HCT116 (cell line): ENCODE measurements around the gene CORT. TPM values are rescaled to one million over a fixed set of nuclear protein-coding genes. Genes with fewer than 3 reads are reported as not detected.

Source experiments
- ATF3 ChIP-seq: IDR thresholded peaks from 2 replicates; pipeline ENCODE4 v1.6.1; 2012
- CEBPB ChIP-seq: IDR thresholded peaks from 2 replicates; pipeline ENCODE4 v1.6.1; 2012; ENCODE audit warnings: low read depth
- ELF1 ChIP-seq: IDR thresholded peaks from 2 replicates; pipeline ENCODE4 v1.6.1; 2012; ENCODE audit warnings: low read depth, borderline replicate concordance
- EZH2 ChIP-seq: fragments of 200-600 bp; sonication (generic); IDR thresholded peaks from 2 replicates; pipeline ENCODE4 v1.6.1; 2017; ENCODE audit warnings: antibody characterized with exemption, mixed run types
- EZH2phosphoT487 ChIP-seq: fragments of 200-600 bp; IDR thresholded peaks from 2 replicates; pipeline ENCODE4 v1.6.1; 2018; ENCODE audit warnings: antibody characterized with exemption, borderline replicate concordance
- POLR2AphosphoS5 ChIP-seq: IDR thresholded peaks from 2 replicates; pipeline ENCODE4 v1.6.1; 2011; ENCODE audit warnings: mild to moderate bottlenecking, low read depth, low read length, moderate library complexity
- SIN3A ChIP-seq: IDR thresholded peaks from 2 replicates; pipeline ENCODE4 v1.6.1; 2012; ENCODE audit warnings: low read depth
- SP1 ChIP-seq: IDR thresholded peaks from 2 replicates; pipeline ENCODE4 v1.6.1; 2012; ENCODE audit warnings: low read depth
- ZBTB33 ChIP-seq: IDR thresholded peaks from 2 replicates; pipeline ENCODE4 v1.6.1; 2011; ENCODE audit warnings: mild to moderate bottlenecking, low read length, moderate library complexity; ENCODE audit not compliant: insufficient replicate concordance; ENCODE audit errors: extremely low read depth
- ZFX ChIP-seq: fragments of 450-650 bp; IDR thresholded peaks from 2 replicates; pipeline ENCODE4 v1.6.1; 2017
- total RNA-seq: library from RNA; stranded (reverse); gene quantifications from one replicate; pipeline ENCODE4 v1.2.1, GENCODE V29; 2021; ENCODE audit not compliant: unreplicated experiment
- TF ChIP-seq, protein P1 (sequence below): IDR thresholded peaks from 2 replicates; pipeline ENCODE4 v1.6.1; 2012

The CORT gene
- total RNA-seq, 1 experiment from 2014 or later, result 0.84 TPM

DNA sequence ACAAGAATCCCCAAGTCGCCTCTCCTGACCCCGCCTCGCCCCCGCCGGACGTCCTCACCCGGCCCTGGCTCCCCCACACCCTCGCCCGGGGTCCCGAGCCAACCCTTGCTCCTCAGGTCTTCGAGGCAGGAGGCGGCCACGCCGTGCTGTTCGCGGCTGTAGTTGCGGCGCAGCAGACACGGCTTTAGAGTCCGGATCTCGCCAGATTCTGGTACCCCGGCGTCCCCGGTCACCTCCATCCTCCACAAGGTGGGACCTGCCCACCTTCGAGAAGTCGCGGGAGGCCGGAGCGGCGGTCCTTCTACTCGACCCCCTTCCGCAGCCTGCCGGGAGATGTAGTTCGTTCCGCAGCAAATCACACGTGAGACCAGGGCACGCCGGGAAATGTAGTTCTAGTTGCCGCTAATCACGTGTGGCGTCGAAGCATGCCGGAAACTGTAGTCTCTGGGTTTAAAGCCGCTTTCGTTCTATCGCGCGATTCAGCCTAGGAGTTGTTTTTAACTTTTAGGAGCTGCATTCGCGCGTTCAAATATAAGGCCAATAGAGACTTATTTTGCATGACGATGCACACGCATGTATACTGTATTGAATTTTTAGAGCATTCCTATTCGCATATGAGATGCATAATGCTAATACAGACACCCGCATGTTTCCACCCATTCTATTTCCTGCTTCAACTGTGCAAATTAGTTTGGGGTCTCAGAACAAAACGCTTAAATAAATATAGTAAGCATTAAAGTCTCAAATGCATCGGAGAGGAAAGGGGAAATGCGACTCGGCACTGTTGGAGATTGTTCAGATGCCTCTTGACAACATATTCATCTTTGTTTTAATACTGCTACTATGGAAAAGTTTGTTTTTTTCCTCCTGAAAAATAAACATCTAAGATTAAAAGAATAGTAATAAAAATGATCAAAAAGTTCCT, 22.7 kb downstream of the CORT start, which contains the start of gene DFFA (continued):
- TF ChIP-seq, protein P1, sequence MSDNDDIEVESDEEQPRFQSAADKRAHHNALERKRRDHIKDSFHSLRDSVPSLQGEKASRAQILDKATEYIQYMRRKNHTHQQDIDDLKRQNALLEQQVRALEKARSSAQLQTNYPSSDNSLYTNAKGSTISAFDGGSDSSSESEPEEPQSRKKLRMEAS, result peak; percentile 99
- TF ChIP-seq POLR2AphosphoS5, result peak; percentile 91
- TF ChIP-seq CEBPB, result no peak
- peak; percentile 90 for TF ChIP-seq SP1
- TF ChIP-seq ZBTB33, result peak; percentile 96
- peak; percentile 88; the same call in 1 of the 2 replicates for TF ChIP-seq SIN3A
- TF ChIP-seq EZH2, result no peak
- peak; percentile 83; the same call in 1 of the 2 replicates for TF ChIP-seq ELF1
- no peak for TF ChIP-seq EZH2phosphoT487
- peak; percentile 59; the same call in 1 of the 2 replicates for TF ChIP-seq ZFX
- no peak for TF ChIP-seq ATF3
